GM21528 (cell line): ENCODE measurements around the gene NHP2.
"Not testable (repeated sequence)": the region's sequence is repeated elsewhere in the genome, so short reads cannot be mapped to it uniquely, and the experiment has no call there.

Source experiments
- ATAC-seq: cut with Tn5 transposase; IDR thresholded peaks from one replicate; pipeline ENCODE4 v1.9.1; 2021; ENCODE audit warnings: mild to moderate bottlenecking, moderate library complexity; ENCODE audit not compliant: unreplicated experiment, low FRiP score

The NHP2 gene

DNA sequence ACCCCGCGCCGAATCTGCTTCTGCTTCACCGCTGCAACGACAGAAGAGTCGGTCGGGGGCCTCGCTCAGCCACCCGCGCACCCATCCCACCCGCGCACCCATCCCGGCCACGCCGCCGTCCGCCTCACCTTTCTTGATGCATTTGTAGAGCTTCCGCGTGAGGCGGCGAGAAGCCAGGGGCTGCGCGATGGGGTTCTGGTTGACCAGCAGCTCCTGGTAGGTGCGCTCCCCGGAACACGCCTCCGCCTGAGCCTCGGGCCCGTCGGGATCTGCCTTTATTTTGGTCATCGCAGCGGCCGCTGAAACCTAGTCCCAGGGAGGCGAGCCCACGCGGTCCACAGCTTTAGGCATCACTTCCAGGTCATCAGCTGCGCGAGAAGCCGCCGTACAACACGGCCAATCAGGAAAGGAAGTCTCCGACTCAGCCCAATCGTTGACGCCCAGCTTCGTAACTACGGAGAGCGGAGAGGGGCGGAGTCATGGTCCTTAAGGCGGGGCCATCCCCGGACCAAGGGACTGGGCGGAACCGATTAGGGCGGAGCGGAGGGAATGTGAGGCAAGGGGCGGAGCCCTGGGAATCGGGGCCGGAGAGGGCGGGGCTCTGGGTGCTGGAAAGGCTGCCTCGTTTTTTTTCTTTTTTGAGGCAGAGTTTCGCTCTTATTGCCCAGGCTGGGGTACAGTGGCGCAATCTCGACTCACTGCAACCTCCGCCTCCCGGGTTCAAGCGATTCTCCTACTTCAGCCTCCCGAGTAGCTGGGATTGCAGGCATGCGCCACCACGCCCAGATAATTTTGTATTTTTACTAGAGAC lies at the start of gene NHP2:
Gene NHP2 (minus strand): TSS at position 356 of the 811 bp plus-strand sequence. CDS start 68 bp downstream, at position 288.
- ATAC-seq, result peak; percentile 99

- ATAC-seq, result no peak
Measured at GRCh38 chr5:178202541-178202940, 48.9 kb upstream of the NHP2 start.

- no peak for ATAC-seq
Measured at GRCh38 chr5:178201927-178202235, 48.2 kb upstream of the NHP2 start.

DNA sequence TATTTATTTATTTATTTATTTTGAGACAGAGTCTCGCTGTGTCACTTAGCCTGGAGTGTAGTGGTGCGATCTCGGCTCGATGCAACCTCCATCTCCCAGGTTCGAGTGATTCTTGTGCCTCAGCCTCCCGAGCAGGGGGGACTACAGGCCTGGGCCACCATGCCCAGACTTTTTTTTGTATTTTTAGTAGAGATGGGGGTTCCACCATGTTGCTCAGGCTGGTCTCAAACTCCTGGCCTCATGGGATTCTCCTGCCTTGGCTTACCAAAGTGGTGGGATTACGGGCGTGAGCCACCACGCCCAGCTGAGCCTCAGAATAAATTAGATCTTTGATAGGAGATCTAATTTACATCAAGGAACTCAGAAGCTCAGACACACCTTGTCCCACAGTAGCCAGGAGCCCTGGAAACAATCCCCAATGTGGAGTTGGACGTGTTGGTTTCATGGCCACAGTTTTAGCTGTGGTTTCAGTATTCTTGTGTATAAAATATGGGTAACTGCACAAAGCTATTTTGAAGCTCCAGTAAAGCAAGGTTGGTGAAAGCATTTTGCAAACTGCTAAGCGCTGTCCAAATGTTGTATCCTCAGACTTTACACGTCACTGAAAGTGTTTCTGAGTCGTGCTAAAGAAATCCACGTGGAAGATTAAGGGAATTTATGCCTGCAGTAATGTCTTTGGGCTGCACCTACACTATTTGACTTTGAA lies 47.7 kb upstream of the NHP2 start:
- ATAC-seq, result no peak

DNA sequence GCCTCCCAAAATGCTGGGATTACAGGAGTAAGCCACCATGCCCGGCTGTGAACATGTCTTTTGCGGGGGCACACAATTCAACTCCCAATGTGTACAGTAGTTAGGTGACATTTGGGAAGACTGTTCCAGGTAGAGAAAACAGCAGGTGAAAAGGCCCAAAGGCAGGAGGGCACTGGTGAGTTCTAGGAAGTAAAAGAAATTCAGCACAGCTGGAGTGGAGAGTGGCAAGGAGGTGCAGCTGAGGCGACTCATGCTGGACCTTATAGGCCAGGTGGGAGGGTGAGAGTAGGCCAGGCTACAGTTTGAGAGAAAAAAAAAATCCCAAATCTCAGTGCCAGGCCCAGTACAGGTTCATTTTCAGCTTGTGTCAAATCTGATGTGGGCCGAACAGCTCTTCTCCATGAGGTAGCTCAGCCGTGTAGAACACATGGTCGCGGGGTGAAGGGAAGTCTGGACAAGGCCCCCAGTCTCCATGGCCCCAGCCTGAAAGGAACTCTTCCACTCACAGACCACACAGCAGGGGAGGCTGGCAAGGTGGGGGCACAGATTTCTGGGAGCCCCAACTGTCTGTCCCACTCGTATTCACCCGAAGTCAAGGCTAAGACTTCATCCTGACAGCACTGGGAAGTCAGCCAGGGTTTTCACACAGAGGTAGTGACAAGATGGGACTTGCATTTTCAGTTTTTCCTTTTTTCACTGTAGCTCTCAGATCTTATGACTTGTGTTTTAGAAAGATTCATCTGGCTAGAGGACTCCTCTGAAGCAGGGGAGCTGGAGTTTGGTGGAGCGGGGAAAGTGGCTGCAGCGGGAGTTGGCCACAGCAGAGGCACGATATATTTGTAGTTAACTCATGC lies 46.1 kb upstream of the NHP2 start:
- no peak for ATAC-seq

- no peak for ATAC-seq
Measured at GRCh38 chr5:178198706-178199105, 45.0 kb upstream of the NHP2 start.

DNA sequence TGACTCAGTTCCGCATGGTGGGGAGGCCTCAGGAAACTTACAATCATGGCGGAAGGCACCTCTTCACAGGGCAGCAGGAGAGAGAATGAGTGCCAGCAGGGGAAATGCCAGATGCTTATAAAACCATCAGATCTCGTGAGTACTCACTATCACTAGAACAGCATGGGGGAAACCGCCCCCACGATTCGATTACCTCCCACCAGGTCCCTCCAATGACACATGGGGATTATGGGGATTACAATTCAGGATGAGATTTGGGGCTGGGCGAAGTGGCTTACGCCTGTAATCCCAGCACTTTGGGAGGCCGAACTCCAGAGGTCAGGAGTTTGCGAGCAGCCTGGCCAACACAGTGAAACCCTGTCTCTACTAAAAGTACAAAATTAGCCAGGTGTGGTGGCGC lies 44.5 kb upstream of the NHP2 start:
- not testable (repeated sequence) for ATAC-seq

- ATAC-seq, result no peak
Measured at GRCh38 chr5:178196986-178197385, 43.3 kb upstream of the NHP2 start.

GRCh38 chr5:178196281-178196812 lies 42.7 kb upstream of the NHP2 start:
- ATAC-seq, result no peak

DNA sequence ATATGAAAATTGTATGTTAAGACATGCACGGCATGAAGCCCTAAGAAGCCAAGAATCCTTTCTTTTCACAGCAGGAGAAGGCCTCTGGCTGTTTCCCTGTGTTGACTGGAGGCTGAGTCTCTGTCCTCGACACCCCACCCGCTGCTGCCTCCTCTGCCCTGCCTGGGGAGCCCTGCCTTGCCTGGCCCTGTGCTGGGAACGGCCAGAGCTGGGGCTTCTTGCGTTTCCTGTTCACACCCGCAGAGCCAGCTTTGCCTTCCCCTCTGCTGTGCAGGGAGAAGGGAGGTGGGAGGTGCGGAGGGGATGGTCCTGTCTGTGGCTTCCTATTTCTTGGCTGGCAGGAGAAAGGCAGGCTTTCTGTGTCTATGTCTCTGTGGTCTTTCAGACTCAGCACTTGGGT lies 40.3 kb upstream of the NHP2 start:
- ATAC-seq, result no peak

GRCh38 chr5:178193251-178193809 lies 39.6 kb upstream of the NHP2 start:
- ATAC-seq, result no peak

DNA sequence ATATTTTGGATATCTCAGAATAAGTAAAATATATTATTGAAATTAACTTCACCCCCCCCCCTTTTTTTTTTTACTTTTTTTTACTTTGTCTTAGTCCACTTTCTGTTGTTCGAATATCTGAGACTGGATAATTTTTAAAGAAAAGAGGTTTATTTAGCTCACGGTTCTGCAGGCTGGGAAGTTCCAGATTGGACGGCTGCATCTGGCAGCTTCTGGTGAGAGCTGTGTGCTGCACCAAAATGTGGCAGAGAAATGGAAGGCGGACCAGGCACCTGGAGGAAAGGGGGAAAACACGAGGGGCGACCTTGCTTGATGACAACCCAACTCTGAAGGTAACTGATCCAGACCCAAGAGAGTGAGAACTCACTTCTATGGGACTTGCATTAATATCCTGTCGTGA lies 39.1 kb upstream of the NHP2 start:
- ATAC-seq, result no peak

- ATAC-seq, result no peak
Measured at GRCh38 chr5:178192244-178192643, 38.6 kb upstream of the NHP2 start.

GRCh38 chr5:178191661-178192060 lies 38.0 kb upstream of the NHP2 start:
- ATAC-seq, result no peak

GRCh38 chr5:178189433-178189832 lies 35.7 kb upstream of the NHP2 start:
- no peak for ATAC-seq

DNA sequence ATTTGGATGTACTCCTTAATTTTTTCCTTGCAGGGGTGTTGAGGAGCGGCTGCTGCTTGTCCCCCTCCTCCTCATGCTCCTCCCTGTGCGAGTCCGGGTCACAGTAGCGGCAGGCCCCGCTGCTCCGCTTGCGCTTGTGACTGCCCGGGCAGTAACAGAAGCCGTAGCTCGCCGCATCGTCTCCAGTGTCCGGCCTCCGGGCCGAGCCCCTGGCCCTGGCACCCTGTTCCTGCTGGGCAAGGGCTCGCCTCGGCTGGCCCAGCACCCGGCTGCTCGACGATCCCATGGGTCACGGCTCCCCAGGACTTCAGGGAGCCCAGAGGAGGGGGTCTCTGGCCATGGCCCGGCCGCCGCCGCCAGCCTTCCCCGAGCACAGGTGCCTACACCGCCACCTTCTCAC lies 33.3 kb upstream of the NHP2 start, which contains the start of gene GMCL2:
Gene GMCL2 (minus strand): TSS at position 358 of the 400 bp plus-strand sequence. CDS start 72 bp downstream, at position 286.
- no peak for ATAC-seq

DNA sequence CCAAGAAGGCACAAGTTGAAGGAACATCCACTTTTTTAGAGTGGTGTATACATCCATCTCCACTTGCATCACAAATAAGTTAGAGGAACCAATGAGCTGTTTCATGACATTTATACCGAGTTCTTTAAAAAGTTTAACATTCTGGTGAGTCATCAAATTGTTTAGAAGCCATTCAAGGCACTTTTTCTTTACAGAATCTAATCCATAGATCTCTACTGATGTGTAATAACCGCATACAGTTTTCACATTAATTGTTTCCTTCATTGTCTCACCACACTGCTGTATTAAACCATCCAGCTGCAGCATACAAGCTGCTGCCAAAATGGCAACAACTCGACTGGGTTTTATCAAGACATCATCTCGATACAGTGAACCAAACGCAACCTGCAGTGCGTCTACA lies 32.7 kb upstream of the NHP2 start:
- ATAC-seq, result no peak

DNA sequence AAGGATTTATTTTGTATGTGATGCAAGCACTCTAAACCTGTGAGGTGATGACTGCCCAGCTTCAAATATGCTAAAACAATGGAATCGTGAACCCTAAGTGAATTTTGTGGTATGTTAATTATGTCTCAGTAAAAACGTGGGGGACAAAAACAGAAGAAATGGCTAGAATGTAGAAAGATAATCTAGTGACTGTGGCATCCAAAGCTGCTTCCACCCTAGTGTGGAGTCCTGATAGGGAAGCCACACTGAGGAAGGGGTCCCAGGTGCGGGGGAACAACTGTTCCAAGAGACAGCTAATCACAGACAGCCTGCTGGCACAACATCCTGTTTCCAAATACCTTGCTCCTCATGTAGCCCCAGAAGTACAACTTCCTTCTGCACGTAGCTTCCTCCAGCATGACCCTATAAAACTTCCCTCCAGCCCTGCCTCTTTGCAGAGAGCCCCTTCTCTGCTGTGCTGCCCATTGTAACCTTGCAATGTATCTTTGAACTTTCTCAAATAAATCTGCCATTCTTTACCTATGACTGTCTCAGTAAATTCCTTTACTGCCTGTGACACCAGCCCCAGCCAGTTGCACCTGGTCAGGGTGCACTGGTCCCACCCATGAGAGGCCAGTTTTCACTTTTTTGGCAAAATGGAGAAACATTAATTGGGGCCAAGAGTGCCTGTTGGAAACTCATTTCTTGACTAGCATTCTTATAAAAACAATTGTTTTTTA lies 28.6 kb upstream of the NHP2 start:
- ATAC-seq, result no peak

DNA sequence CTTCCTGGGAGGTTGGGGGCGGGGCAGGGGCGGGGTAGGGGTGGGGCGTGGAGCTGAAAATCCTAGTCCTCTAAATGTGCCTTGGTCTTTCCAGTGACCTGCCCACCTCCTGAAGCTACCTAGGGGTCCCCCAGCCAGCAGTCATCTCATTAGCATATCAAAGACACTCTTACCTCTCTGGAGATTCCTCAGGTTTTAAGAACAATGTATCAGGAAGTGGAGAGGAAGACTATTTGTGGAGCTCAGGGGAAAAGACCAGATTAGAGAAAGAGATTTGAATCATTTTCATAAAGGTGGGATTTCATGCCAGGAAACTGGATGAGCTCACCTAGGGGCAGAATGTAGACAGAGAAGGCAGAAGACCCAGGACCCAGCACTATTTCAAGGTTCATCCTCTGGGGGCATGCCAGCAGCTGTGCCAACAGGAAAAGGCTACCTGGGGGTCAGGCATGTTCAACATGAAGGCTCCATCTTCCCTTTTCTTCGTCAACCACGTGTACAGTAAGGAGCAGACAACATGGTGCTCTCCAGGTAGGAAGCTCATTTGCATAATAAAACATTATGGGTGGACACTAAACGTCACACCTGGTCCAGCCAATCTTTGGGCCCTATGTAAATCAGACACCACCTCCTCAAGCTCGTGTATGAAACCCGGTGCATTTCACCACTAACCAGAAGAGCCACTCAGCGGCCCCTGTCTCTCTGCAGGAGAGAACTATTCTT lies 26.6 kb upstream of the NHP2 start:
- no peak for ATAC-seq
